ENCODE data around the gene B4GALT5.

The B4GALT5 gene

DNA sequence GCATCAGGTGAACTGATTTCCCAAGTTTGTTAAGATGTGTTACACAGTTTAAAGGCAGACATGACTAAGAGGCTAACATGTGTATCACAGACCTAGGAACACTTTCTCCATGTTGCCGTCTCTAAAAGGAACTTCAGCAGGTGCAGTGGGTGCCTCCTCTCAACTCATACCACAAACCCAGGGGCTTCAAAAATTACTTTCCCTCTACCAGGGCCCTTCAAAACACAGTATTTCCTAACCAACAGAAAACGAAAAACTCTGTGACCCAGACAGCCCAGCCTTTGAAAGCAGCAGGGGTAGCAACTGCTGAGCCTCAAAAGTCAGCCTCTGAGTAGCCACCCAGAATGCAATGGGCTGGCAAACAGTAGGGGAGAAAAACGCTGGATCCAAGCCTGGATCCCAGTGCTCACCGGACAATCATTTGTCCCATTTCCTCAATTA is 28.5 kb downstream of the B4GALT5 start:
- Histone ChIP-seq H3K4me1 (ENCODE audit: control insufficient read depth, insufficient read depth, low read depth, low read length) (peaks cover 33% of the 10 kb centered on the region), H3K36me3 (ENCODE audit: control insufficient read depth in 1 of 2, insufficient read depth in 2 of 2, low read depth in 1 of 2, low read length in 2 of 2) (peaks cover 6 to 12% of the 10 kb centered on the region in 2 experiments), H3K79me1 (replicated peaks; ENCODE audit: low read length, poor library complexity, severe bottlenecking) (no peaks in the 10 kb centered on the region), H4K8ac (ENCODE audit: low read length) (peak overlapping the region; percentile 79), H2BK12ac (ENCODE audit: low read length in 2 of 2) (peak overlapping the region in 1 of 2 experiments; percentile 79), H3K4me3 (ENCODE audit: insufficient read depth in 1 of 2, low read depth in 1 of 2, low read length in 2 of 2) (peak overlapping the region in 1 of 2 experiments; percentile 36), H2BK5ac (ENCODE audit: low read depth, low read length, poor library complexity, severe bottlenecking) (no peak overlapping the region), H3K14ac (ENCODE audit: low read length in 2 of 2) (no peak overlapping the region), H2BK15ac (ENCODE audit: low read depth, poor library complexity, severe bottlenecking) (peak overlapping the region; percentile 78), H3K9ac (ENCODE audit: low read length) (peak overlapping the region; percentile 74), H3K27ac (ENCODE audit: low read length, poor library complexity, severe bottlenecking) (peak overlapping the region; percentile 91), H2AK5ac (ENCODE audit: low read length, severe bottlenecking) (peak overlapping the region; percentile 93), H2BK120ac (ENCODE audit: low read depth, low read length) (peak overlapping the region; percentile 55), H3K9me3 (ENCODE audit: control insufficient read depth, low read length) (no peaks in the 10 kb centered on the region), H3K23ac (ENCODE audit: low read length in 2 of 2) (no peak overlapping the region), H3K27me3 (ENCODE audit: control insufficient read depth in 1 of 2, insufficient read depth in 1 of 2, low read length in 2 of 2) (no peaks in the 10 kb centered on the region), H3K4ac (ENCODE audit: low read depth in 1 of 2, low read length in 2 of 2) (no peak overlapping the region), H3K4me2 (ENCODE audit: low read length, poor library complexity, severe bottlenecking) (no peak overlapping the region), H4K91ac (ENCODE audit: low read length) (peak overlapping the region; percentile 54), H3K18ac (ENCODE audit: low read depth in 1 of 2, low read length in 2 of 2) (peak overlapping the region in 1 of 2 experiments; percentile 56), H2AFZ (ENCODE audit: low read depth, low read length) (no peak overlapping the region)
- DNase-seq = no peak
- WGBS = 86% methylated on average over 2 of the region's 4 CpGs

DNA sequence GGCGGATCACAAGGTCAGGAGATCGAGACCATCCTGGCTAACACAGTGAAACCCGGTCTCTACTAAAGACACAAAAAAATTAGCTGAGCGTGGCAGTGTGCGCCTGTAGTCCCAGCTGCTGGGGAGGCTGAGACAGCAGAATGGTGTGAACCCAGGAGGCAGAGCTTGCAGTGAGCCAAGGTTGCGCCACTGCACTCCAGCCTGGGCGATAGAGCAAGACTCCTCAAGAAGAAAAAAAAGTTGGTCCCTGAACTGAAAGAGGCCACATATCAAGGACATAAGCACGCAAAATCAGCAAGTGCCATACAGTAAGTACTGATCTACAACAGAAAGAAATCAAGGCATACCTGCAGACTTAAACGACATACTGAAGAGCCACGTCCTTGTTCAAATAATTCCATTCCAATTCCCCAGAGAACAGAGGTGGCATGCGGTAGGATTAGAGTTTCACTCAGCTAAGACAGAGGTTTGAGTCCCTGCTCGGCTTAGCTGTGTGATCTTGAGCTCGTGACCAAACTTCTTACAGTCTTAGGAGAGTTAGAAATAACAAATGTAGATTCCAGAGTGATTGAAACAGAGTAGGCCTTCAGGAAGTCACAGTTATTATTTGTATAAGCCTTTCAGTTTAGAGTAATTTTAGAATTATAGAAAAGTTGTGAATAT is 29.2 kb downstream of the B4GALT5 start:
- H3K79me1 ChIP-seq (replicated peaks; ENCODE audit: low read length, poor library complexity, severe bottlenecking) = no peaks in the 10 kb centered on the region
- peak overlapping the region; percentile 88 for H3K27ac ChIP-seq (ENCODE audit: low read length, poor library complexity, severe bottlenecking)
- no peak overlapping the region for H3K4me3 ChIP-seq (ENCODE audit: insufficient read depth in 1 of 2, low read depth in 1 of 2, low read length in 2 of 2)
- DNase-seq = no peak
- no peak overlapping the region for H2BK12ac ChIP-seq (ENCODE audit: low read length in 2 of 2)
- no peaks in the 10 kb centered on the region for H3K27me3 ChIP-seq (ENCODE audit: control insufficient read depth in 1 of 2, insufficient read depth in 1 of 2, low read length in 2 of 2)
- H3K23ac ChIP-seq (ENCODE audit: low read length in 2 of 2) = no peak overlapping the region
- no peak overlapping the region for H3K4ac ChIP-seq (ENCODE audit: low read depth in 1 of 2, low read length in 2 of 2)
- H3K14ac ChIP-seq (ENCODE audit: low read length in 2 of 2) = no peak overlapping the region
- H3K9ac ChIP-seq (ENCODE audit: low read length) = peak overlapping the region; percentile 74
- no peak overlapping the region for H4K91ac ChIP-seq (ENCODE audit: low read length)
- H3K9me3 ChIP-seq (ENCODE audit: control insufficient read depth, low read length) = no peaks in the 10 kb centered on the region
- H3K18ac ChIP-seq (ENCODE audit: low read depth in 1 of 2, low read length in 2 of 2) = peak overlapping the region in 1 of 2 experiments; percentile 24
- WGBS = 93% methylated on average over 13 of the region's 13 CpGs
- no peak overlapping the region for H2AFZ ChIP-seq (ENCODE audit: low read depth, low read length)
- no peak overlapping the region for H4K8ac ChIP-seq (ENCODE audit: low read length)
- H2BK15ac ChIP-seq (ENCODE audit: low read depth, poor library complexity, severe bottlenecking) = no peak overlapping the region
- H3K4me2 ChIP-seq (ENCODE audit: low read length, poor library complexity, severe bottlenecking) = no peak overlapping the region
- H3K36me3 ChIP-seq (ENCODE audit: control insufficient read depth in 1 of 2, insufficient read depth in 2 of 2, low read depth in 1 of 2, low read length in 2 of 2) = peaks cover 6 to 12% of the 10 kb centered on the region in 2 experiments
- H2BK120ac ChIP-seq (ENCODE audit: low read depth, low read length) = no peak overlapping the region
- peak overlapping the region; percentile 44 for H2AK5ac ChIP-seq (ENCODE audit: low read length, severe bottlenecking)
- peaks cover 31% of the 10 kb centered on the region for H3K4me1 ChIP-seq (ENCODE audit: control insufficient read depth, insufficient read depth, low read depth, low read length)
- H2BK5ac ChIP-seq (ENCODE audit: low read depth, low read length, poor library complexity, severe bottlenecking) = peak overlapping the region; percentile 3

DNA sequence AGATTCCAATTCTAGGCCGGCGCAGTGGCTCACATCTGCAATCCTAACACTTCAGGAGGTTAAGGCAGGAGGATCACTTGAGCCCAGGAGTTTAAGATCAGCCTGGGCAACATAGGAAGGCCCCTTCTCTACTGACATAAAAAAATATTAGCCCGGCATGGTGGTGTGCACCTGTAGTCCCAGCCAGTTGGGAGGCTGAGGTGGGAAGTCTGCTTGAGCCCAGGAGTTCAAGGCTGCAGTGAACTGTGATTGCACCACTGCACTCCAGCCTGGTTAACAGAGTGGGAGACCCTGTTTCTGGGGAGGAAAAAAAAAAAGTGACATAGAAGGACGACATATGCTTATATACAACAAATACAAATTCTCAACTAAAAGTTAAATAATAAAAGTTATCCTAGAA is 30.9 kb downstream of the B4GALT5 start:
- no peak overlapping the region for H3K23ac ChIP-seq (ENCODE audit: low read length in 2 of 2)
- H3K18ac ChIP-seq (ENCODE audit: low read depth in 1 of 2, low read length in 2 of 2) = no peak overlapping the region
- H4K91ac ChIP-seq (ENCODE audit: low read length) = no peak overlapping the region
- H3K27me3 ChIP-seq (ENCODE audit: control insufficient read depth in 1 of 2, insufficient read depth in 1 of 2, low read length in 2 of 2) = no peaks in the 10 kb centered on the region
- DNase-seq = no peak
- 97% methylated on average over 3 of the region's 4 CpGs for WGBS
- H3K4ac ChIP-seq (ENCODE audit: low read depth in 1 of 2, low read length in 2 of 2) = no peak overlapping the region
- H3K9me3 ChIP-seq (ENCODE audit: control insufficient read depth, low read length) = no peaks in the 10 kb centered on the region
- H3K4me1 ChIP-seq (ENCODE audit: control insufficient read depth, insufficient read depth, low read depth, low read length) = peaks cover 30% of the 10 kb centered on the region
- no peak overlapping the region for H2BK5ac ChIP-seq (ENCODE audit: low read depth, low read length, poor library complexity, severe bottlenecking)
- no peak overlapping the region for H2AK5ac ChIP-seq (ENCODE audit: low read length, severe bottlenecking)
- H3K79me1 ChIP-seq (replicated peaks; ENCODE audit: low read length, poor library complexity, severe bottlenecking) = no peaks in the 10 kb centered on the region
- no peak overlapping the region for H2BK12ac ChIP-seq (ENCODE audit: low read length in 2 of 2)
- H3K14ac ChIP-seq (ENCODE audit: low read length in 2 of 2) = no peak overlapping the region
- no peak overlapping the region for H2AFZ ChIP-seq (ENCODE audit: low read depth, low read length)
- H2BK120ac ChIP-seq (ENCODE audit: low read depth, low read length) = no peak overlapping the region
- no peak overlapping the region for H3K4me3 ChIP-seq (ENCODE audit: insufficient read depth in 1 of 2, low read depth in 1 of 2, low read length in 2 of 2)
- H3K36me3 ChIP-seq (ENCODE audit: control insufficient read depth in 1 of 2, insufficient read depth in 2 of 2, low read depth in 1 of 2, low read length in 2 of 2) = peaks cover 6 to 12% of the 10 kb centered on the region in 2 experiments
- no peak overlapping the region for H3K27ac ChIP-seq (ENCODE audit: low read length, poor library complexity, severe bottlenecking)
- H4K8ac ChIP-seq (ENCODE audit: low read length) = no peak overlapping the region
- no peak overlapping the region for H3K9ac ChIP-seq (ENCODE audit: low read length)
- H2BK15ac ChIP-seq (ENCODE audit: low read depth, poor library complexity, severe bottlenecking) = no peak overlapping the region
- no peak overlapping the region for H3K4me2 ChIP-seq (ENCODE audit: low read length, poor library complexity, severe bottlenecking)

DNA sequence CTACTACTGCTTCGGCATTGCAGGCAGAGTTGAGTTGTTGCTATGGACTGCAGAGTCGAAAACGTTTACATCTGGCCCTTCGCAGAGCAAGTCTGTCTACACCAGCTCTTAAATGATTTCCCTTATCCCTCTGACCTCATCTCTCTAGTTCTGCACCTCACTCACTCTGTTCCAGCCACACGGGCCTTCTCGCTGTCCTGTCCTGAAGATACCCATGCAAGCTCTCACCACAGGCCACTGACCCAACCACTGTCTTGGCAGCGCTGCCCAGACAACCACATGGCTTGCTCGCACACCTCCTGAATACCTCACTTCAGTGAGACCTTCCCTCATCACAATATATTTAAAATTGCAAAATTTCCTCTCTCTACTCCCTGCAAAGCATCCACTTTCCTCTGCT is 31.4 kb downstream of the B4GALT5 start:
- Histone ChIP-seq H3K9ac (ENCODE audit: low read length) (no peak overlapping the region), H3K4me3 (ENCODE audit: insufficient read depth in 1 of 2, low read depth in 1 of 2, low read length in 2 of 2) (no peak overlapping the region), H3K4ac (ENCODE audit: low read depth in 1 of 2, low read length in 2 of 2) (no peak overlapping the region), H3K27me3 (ENCODE audit: control insufficient read depth in 1 of 2, insufficient read depth in 1 of 2, low read length in 2 of 2) (no peaks in the 10 kb centered on the region), H3K36me3 (ENCODE audit: control insufficient read depth in 1 of 2, insufficient read depth in 2 of 2, low read depth in 1 of 2, low read length in 2 of 2) (peaks cover 6 to 12% of the 10 kb centered on the region in 2 experiments), H2BK5ac (ENCODE audit: low read depth, low read length, poor library complexity, severe bottlenecking) (no peak overlapping the region), H3K4me1 (ENCODE audit: control insufficient read depth, insufficient read depth, low read depth, low read length) (peaks cover 33% of the 10 kb centered on the region), H3K9me3 (ENCODE audit: control insufficient read depth, low read length) (no peaks in the 10 kb centered on the region), H3K23ac (ENCODE audit: low read length in 2 of 2) (peak overlapping the region in 1 of 2 experiments; percentile 14), H3K79me1 (replicated peaks; ENCODE audit: low read length, poor library complexity, severe bottlenecking) (no peaks in the 10 kb centered on the region), H2BK15ac (ENCODE audit: low read depth, poor library complexity, severe bottlenecking) (no peak overlapping the region), H2BK120ac (ENCODE audit: low read depth, low read length) (no peak overlapping the region), H4K8ac (ENCODE audit: low read length) (peak overlapping the region; percentile 42), H2BK12ac (ENCODE audit: low read length in 2 of 2) (peak overlapping the region in 1 of 2 experiments; percentile 59), H2AFZ (ENCODE audit: low read depth, low read length) (no peak overlapping the region), H3K18ac (ENCODE audit: low read depth in 1 of 2, low read length in 2 of 2) (peak overlapping the region in 1 of 2 experiments; percentile 38), H4K91ac (ENCODE audit: low read length) (no peak overlapping the region), H2AK5ac (ENCODE audit: low read length, severe bottlenecking) (peak overlapping the region; percentile 78), H3K14ac (ENCODE audit: low read length in 2 of 2) (no peak overlapping the region), H3K27ac (ENCODE audit: low read length, poor library complexity, severe bottlenecking) (no peak overlapping the region), H3K4me2 (ENCODE audit: low read length, poor library complexity, severe bottlenecking) (no peak overlapping the region)
- no peak for DNase-seq
- 90% methylated on average over 8 of the region's 8 CpGs for WGBS

All from mesenchymal stem cell (in vitro differentiated cells and primary cell).